Body of pancreas (tissue), 4 donors: ENCODE measurements around the gene ZNF543.

Source experiments
- CTCF ChIP-seq, 7 experiments: fragments of 450-650 bp in 4 of 7; fragments of 200-600 bp in 3 of 7; sonication (generic) in 3 of 7; IDR thresholded peaks; one replicate each; pipeline ENCODE4 v1.5.1; 2016 to 2019; ENCODE audit warnings: antibody characterized with exemption in 7 of 7
- POLR2A ChIP-seq, 3 donors: fragments of 450-650 bp; IDR thresholded peaks; one replicate each; pipeline ENCODE4 v1.6.1; 2016; ENCODE audit warnings: antibody characterized with exemption in 3 of 3, mild to moderate bottlenecking in 2 of 3

DNA sequence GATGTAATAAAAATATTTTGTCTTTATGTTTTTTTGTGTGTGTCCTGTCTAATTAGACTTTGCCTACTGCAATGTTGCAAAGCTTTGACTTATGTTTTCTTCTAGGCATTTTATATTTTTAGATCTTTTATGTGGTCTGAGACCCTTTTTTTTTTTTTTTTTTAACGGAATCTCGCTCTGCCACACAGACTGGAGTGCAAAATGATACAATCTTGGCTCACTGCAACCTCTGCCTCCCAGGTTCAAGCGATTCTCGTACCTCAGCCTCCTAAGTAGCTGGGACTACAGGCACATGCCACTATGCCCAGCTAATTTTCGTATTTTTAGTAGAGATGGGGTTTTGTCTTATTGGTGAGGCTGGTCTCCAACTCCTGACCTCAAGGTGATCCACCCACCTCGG, 22.3 kb downstream of the ZNF543 start:
- TF ChIP-seq CTCF (IDR thresholded peaks at IDR 0.05) = no peak
- TF ChIP-seq POLR2A (IDR thresholded peaks at IDR 0.05) = no peak
